ENCODE measurements around the gene RAB11FIP3.
"Not testable (repeated sequence)": the region's sequence is repeated elsewhere in the genome, so short reads cannot be mapped to it uniquely, and the experiment has no call there.

Gene RAB11FIP3

DNA sequence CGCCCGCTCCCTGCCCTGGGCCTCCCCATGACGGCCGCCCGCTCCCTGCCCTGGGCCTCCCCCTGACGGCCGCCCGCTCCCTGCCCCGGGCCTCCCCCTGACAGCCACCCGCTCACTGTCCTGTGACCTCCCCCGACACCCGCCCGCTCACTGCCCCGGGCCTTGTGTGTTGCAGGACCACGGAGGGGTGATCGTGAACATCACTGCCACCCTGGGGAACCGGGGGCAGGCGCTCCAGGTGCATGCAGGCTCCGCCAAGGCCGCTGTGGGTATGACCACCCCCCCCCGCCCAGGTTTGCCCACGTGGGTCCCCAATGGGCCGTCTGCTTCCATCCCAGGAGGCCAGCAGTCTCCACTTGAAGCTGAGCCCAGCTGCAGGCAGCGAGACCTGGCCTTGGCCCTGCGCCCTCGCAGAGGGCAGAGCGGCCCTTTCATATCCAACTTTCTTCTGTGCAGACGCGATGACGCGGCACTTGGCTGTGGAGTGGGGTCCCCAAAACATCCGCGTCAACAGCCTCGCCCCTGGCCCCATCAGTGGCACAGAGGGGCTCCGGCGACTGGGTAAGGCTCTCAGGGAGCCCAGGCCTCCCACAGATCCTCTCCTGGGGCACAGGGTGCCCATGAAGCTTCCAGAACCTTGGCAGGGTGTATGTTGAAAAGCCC, 14.8 kb upstream of the RAB11FIP3 start:
- no peak for TF ChIP-seq POLR2AphosphoS5 (IDR thresholded peaks at IDR 0.05; ENCODE audit: low read depth, low read length)
- no peak for TF ChIP-seq POLR2A (IDR thresholded peaks at IDR 0.05; ENCODE audit: low read depth, low read length)
- TF ChIP-seq TAF1 (IDR thresholded peaks at IDR 0.05; ENCODE audit: borderline replicate concordance, low read depth, low read length), result no peak
- FAIRE-seq (no peak), DNase-seq (ENCODE audit: insufficient read length) (no peak)

DNA sequence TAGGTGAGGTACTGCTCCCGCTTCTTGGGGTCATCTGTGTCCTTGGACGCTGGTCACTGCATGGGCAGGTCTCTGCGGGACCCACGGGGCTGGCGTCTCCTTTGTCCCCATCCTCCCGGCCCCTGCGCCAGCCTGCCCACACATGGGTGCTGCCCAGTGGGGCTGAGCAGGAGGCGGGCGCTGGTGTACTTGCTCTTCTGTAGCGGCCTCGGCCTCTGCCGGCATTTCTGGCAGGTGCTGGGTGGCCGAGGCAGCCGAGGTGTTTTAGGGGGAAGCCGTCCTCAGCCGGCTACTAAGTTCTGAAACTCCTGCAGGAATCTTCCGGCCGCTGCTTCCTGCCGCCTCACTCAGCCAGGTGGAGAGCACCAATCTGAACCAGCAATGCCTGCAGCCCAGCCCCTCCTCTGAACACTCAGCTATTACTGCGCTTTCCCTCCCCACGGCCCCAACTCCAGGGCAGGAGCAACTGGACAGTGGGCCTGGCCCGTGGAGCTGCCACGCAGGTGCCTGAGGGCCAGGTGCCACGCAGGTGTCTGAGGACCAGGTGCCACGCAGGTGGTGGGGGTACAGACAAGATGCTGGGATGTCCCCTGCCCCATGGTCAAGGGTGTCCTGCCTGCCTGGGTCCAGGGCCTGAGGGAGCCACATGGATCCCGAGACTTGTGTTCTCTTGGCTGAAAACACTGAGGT, 13.7 kb upstream of the RAB11FIP3 start:
- no peak for FAIRE-seq
- TF ChIP-seq POLR2AphosphoS5 (IDR thresholded peaks at IDR 0.05; ENCODE audit: low read depth, low read length) (no peak), TAF1 (IDR thresholded peaks at IDR 0.05; ENCODE audit: borderline replicate concordance, low read depth, low read length) (no peak)
- DNase-seq (ENCODE audit: insufficient read length), result no peak

DNA sequence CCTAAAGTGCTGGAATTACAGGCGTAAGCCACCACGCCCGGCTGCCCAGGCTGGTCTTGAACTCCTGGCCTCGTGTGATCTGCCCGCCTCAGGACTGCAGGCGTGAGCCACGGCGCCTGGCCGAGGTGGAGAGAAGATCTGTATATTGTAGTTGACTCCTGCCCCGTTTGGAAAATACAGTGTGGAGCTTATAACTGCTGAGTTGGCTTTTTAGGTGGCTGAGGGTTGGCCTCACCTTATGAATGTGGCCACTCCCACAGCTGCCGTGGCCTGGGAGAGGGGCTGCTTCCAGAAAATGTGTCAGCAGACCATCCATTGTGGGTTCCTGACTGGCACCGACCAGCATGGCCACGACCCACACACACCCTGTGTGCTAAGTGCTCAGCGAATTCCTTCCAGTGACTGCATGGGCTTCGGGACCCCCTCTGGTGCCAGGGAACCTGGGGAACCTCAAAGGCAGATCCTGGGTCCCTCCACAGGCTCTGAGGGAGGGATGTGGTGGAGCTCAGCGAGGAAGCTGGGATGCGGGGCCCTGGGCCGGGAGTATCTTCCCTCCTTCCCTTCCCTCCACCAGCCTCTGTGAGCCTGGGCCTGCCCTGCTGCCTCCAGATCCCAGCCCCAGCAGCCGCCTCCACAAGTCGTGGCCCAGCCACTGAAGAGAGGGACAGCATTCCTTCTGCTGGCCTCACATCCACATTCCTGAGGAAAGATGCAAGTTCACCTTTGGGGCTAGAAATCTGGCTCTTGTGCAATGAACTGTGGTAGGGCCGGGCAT, 10.9 kb upstream of the RAB11FIP3 start:
- FAIRE-seq, result no peak

DNA sequence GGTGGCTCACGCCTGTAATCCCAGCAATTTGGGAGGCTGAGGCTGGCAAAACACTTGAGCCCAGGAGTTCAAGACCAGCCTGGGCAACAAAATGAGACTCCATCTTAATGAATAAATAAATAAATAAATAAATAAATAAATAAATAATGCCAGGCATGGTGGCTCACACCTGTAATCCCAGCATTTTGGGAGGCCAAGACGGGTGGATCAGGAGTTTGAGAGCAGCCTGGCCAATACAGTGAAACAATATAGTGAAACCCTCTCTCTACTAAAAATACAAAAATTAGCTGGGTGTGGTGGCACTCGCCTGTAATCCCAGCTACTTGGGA, 10.3 kb upstream of the RAB11FIP3 start:
- not testable (repeated sequence) for FAIRE-seq; DNase-seq (ENCODE audit: insufficient read length)

More for the DNA sequence above, 10.9 kb upstream of the RAB11FIP3 start:
- DNase-seq (ENCODE audit: insufficient read length), result no peak
- TF ChIP-seq POLR2A (IDR thresholded peaks at IDR 0.05; ENCODE audit: low read depth, low read length), result no peak
- TF ChIP-seq TAF1 (IDR thresholded peaks at IDR 0.05; ENCODE audit: borderline replicate concordance, low read depth, low read length), result no peak
- TF ChIP-seq POLR2AphosphoS5 (IDR thresholded peaks at IDR 0.05; ENCODE audit: low read depth, low read length), result no peak

DNA sequence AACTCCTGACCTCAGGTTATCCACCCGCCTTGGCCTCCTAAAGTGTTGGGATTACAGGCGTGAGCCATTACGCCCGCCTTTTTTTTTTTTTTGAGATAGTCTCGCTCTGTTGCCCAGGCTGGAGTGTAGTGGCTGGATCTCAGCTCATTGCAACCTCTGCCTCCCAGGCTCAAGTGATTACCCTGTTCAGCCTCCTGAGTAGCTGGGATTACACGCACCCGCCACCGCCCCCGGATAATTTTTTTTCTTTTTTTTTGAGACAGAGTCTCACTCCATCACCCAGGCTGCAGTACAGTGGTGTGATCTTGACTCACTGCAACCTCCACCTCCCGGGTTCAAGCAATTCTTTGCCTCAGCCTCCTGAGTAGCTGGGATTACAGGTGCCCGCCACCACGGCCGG, 3.3 kb upstream of the RAB11FIP3 start:
- not testable (repeated sequence) for FAIRE-seq; DNase-seq (ENCODE audit: insufficient read length)

DNA sequence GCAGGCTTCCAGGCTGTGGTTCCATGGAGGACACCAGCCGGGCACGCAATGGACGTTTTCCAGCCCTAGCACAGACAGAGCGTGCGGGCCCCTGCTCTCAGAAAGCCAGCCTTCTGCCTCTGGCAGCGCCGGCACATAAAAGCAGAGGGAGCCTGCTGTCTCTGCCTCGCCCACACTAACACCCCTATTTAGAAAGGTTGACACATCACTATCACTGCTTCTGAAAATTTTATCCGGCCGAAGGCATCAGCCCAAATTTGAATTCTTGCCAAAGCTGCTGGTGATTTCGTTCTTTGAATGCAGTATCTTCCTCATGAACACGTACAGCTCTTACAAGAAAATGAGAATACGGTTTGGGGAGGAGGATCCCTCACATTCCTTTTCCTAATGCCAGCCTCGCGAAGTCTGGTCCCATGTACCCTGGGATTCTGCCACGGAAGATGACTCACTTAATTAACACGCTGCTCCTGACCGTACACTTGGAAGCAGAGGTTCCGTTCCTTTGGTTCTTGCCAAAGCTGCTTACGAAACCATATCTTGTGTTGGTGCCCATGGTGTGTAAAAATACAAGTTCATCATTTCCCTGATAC, 1.3 kb upstream of the RAB11FIP3 start:
- no peak for FAIRE-seq
- TF ChIP-seq POLR2A (IDR thresholded peaks at IDR 0.05; ENCODE audit: low read depth, low read length) (no peak), TAF1 (IDR thresholded peaks at IDR 0.05; ENCODE audit: borderline replicate concordance, low read depth, low read length) (no peak), POLR2AphosphoS5 (IDR thresholded peaks at IDR 0.05; ENCODE audit: low read depth, low read length) (no peak)
- DNase-seq (ENCODE audit: insufficient read length), result no peak

DNA sequence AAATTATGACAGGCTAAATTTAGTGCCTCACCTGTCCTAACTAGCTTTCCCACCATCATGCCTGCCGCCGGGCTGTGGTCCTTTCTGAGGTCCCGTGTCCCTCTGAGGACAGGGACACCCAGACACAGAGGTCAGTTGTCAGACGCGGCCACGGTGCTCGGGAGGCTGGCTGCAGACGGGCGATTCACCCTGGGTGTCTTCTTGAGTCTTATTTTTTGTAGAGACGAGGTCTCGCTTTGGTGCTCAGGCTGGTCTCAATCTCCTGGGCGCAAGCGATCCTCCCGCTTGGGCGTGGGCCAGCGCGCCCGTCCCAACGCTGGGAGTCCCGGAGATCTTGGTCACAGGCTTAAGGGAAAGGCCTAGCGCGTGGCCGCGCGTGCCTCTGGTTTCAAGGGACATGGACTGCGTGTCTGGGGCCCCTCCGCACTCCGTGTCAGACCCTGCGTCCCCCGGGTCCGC, 797 bp upstream of the RAB11FIP3 start:
- DNase-seq (ENCODE audit: insufficient read length) (no peak), FAIRE-seq (no peak)
- no peak for TF ChIP-seq POLR2A (IDR thresholded peaks at IDR 0.05; ENCODE audit: low read depth, low read length)
- TF ChIP-seq POLR2AphosphoS5 (IDR thresholded peaks at IDR 0.05; ENCODE audit: low read depth, low read length), result no peak
- TF ChIP-seq TAF1 (IDR thresholded peaks at IDR 0.05; ENCODE audit: borderline replicate concordance, low read depth, low read length), result no peak

DNA sequence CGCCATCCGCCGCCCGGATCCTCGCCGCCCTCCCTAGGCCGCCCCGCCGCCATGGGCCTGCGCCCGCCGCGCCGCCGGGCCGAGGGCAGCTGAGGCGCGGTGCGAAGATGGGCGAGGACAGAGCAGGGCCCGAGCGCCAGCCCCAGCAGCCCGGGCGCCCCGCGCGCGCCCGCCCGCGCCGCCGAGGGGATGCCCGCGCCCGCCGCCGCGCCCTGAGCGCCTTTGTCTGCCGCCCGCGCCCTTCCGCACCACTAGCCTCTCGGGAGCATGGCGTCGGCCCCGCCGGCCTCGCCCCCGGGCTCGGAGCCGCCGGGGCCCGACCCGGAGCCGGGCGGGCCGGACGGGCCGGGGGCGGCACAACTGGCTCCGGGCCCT, 278 bp downstream of the RAB11FIP3 start:
- DNase-seq (ENCODE audit: insufficient read length) (no peak), FAIRE-seq (no peak)
- TF ChIP-seq POLR2AphosphoS5 (IDR thresholded peaks at IDR 0.05; ENCODE audit: low read depth, low read length), result no peak

DNA sequence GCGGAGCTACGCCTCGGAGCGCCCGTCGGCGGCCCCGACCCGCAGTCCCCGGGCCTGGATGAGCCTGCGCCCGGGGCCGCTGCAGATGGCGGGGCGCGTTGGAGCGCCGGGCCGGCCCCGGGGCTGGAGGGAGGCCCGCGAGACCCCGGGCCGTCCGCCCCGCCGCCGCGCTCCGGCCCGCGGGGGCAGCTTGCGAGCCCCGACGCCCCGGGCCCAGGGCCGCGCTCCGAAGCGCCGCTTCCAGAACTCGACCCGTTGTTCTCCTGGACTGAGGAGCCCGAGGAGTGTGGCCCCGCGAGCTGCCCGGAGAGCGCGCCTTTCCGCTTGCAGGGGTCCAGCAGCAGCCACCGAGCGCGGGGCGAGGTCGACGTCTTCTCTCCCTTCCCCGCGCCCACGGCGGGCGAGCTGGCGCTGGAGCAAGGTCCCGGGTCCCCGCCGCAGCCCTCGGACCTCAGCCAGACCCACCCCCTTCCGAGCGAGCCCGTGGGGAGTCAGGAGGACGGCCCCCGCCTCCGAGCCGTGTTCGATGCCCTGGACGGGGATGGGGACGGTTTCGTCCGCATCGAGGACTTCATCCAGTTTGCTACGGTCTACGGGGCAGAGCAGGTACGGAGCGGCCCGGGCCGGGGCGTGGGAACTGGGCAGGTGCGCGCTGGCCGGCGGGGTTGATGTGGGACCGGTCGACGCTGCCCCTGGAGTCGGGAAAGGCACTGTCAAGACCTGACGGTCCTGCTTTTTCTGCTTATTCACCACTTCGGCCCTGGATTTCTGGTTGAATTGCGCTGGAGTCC, 861 bp downstream of the RAB11FIP3 start:
- TF ChIP-seq TAF1 (IDR thresholded peaks at IDR 0.05; ENCODE audit: borderline replicate concordance, low read depth, low read length) (no peak), POLR2AphosphoS5 (IDR thresholded peaks at IDR 0.05; ENCODE audit: low read depth, low read length) (no peak), POLR2A (IDR thresholded peaks at IDR 0.05; ENCODE audit: low read depth, low read length) (no peak)
- DNase-seq (ENCODE audit: insufficient read length), result no peak
- FAIRE-seq, result no peak

DNA sequence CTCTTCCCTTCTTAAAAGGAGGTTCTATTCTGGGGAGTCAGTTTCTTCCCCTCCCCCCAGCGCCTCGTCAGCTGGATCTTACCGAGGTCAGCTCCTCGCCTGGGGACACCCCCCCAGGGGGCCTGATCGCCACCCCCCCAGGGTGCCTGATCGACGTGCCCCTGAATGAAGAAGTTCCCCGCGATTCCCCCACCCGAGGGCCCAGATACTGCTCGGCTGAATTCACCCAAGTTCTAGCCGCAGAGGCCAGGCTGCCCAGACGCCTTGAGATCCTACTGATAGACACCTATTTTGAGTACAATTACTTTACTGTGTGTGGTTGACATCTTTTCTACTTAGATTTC, 1.4 kb downstream of the RAB11FIP3 start:
- TF ChIP-seq POLR2A (IDR thresholded peaks at IDR 0.05; ENCODE audit: low read depth, low read length) (no peak), POLR2AphosphoS5 (IDR thresholded peaks at IDR 0.05; ENCODE audit: low read depth, low read length) (no peak), TAF1 (IDR thresholded peaks at IDR 0.05; ENCODE audit: borderline replicate concordance, low read depth, low read length) (no peak)
- no peak for FAIRE-seq
- no peak for DNase-seq (ENCODE audit: insufficient read length)

DNA sequence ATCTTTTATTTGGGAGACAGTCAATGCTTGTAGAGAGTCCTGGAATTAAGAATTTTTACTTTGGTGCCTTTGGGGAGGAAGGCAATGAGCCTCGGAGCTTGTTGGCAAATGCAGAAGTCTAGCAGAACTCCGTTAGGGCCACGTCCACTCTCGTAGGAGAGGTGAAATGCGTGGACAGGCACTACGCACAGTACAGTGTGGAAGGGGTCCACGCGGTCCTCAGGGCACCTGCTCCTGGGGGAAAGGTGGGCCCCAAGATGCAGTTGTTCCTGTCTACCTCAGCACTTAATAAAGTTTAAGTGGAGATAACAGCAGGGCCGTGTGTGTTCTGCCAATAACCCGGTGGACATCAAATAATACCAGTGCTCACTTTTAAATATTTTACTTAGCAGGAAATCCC, 1.8 kb downstream of the RAB11FIP3 start:
- no peak for TF ChIP-seq TAF1 (IDR thresholded peaks at IDR 0.05; ENCODE audit: borderline replicate concordance, low read depth, low read length)
- no peak for TF ChIP-seq POLR2A (IDR thresholded peaks at IDR 0.05; ENCODE audit: low read depth, low read length)
- TF ChIP-seq POLR2AphosphoS5 (IDR thresholded peaks at IDR 0.05; ENCODE audit: low read depth, low read length), result no peak
- DNase-seq (ENCODE audit: insufficient read length) (no peak), FAIRE-seq (no peak)
